ENCODE data around the gene SULT2B1.
"Not testable (repeated sequence)": the region's sequence is repeated elsewhere in the genome, so short reads cannot be mapped to it uniquely, and the experiment has no call there.

The SULT2B1 gene

GRCh38 chr19:48530066-48530720 is 21.8 kb upstream of the SULT2B1 start:
- no peak for TF ChIP-seq CTCF (IDR thresholded peaks at IDR 0.05; ENCODE audit: low read length)
- TF ChIP-seq EZH2phosphoT487 (IDR thresholded peaks at IDR 0.05; ENCODE audit: low read length) = no peak
- TF ChIP-seq EZH2 (optimal IDR thresholded peaks at IDR 0.05; ENCODE audit: low read depth, low read length) = no peak
- Histone ChIP-seq H3K9ac (ENCODE audit: low read length) (no peak overlapping the region), H3F3A (ENCODE audit: insufficient read depth, low read length) (no peaks in the 10 kb centered on the region), H3K79me2 (ENCODE audit: low read length) (no peaks in the 10 kb centered on the region), H3K4me3 (ENCODE audit: low read length) (no peak overlapping the region), H3K4me1 (ENCODE audit: low read length) (no peaks in the 10 kb centered on the region), H3K4me2 (ENCODE audit: low read depth, low read length) (no peak overlapping the region), H3K27me3 (replicated peaks; ENCODE audit: insufficient read depth, low read length) (peaks cover 95% of the 10 kb centered on the region), H3K27ac (ENCODE audit: low read length) (no peak overlapping the region), H3K36me3 (replicated peaks; ENCODE audit: insufficient read depth, low read length) (no peaks in the 10 kb centered on the region), H3K9me2 (replicated peaks; ENCODE audit: insufficient read depth, low read length) (no peaks in the 10 kb centered on the region), H4K20me1 (ENCODE audit: insufficient read depth, low read length) (no peaks in the 10 kb centered on the region), H2AFZ (ENCODE audit: low read length) (no peak overlapping the region), H3K9me3 (replicated peaks; ENCODE audit: insufficient read depth, low read length) (0 out of 2 replicates have a peak, but pooled peaks cover 4% of the 10 kb centered on the region)
- no peak for DNase-seq

- H3K36me3 ChIP-seq (replicated peaks; ENCODE audit: insufficient read depth, low read length) = no peaks in the 10 kb centered on the region
These were observed 21.2 kb upstream of the SULT2B1 start for GRCh38 chr19:48530770-48531169.

GRCh38 chr19:48533770-48534169 is 18.2 kb upstream of the SULT2B1 start:
- Histone ChIP-seq H2AFZ (ENCODE audit: low read length) (no peak overlapping the region), H3K27ac (ENCODE audit: low read length) (no peak overlapping the region), H3K9me3 (replicated peaks; ENCODE audit: insufficient read depth, low read length) (0 out of 2 replicates have a peak, but pooled peaks cover 4% of the 10 kb centered on the region), H3F3A (ENCODE audit: insufficient read depth, low read length) (no peaks in the 10 kb centered on the region), H3K4me1 (ENCODE audit: low read length) (no peaks in the 10 kb centered on the region), H3K9ac (ENCODE audit: low read length) (no peak overlapping the region), H3K79me2 (ENCODE audit: low read length) (no peaks in the 10 kb centered on the region), H3K4me2 (ENCODE audit: low read depth, low read length) (no peak overlapping the region), H3K4me3 (ENCODE audit: low read length) (no peak overlapping the region), H3K9me2 (replicated peaks; ENCODE audit: insufficient read depth, low read length) (no peaks in the 10 kb centered on the region), H4K20me1 (ENCODE audit: insufficient read depth, low read length) (no peaks in the 10 kb centered on the region), H3K36me3 (replicated peaks; ENCODE audit: insufficient read depth, low read length) (no peaks in the 10 kb centered on the region), H3K27me3 (replicated peaks; ENCODE audit: insufficient read depth, low read length) (peaks cover 86% of the 10 kb centered on the region)
- no peak for DNase-seq
- TF ChIP-seq EZH2phosphoT487 (IDR thresholded peaks at IDR 0.05; ENCODE audit: low read length) = no peak
- TF ChIP-seq EZH2 (optimal IDR thresholded peaks at IDR 0.05; ENCODE audit: low read depth, low read length) = no peak
- TF ChIP-seq CTCF (IDR thresholded peaks at IDR 0.05; ENCODE audit: low read length) = no peak

More at GRCh38 chr19:48530770-48531169, 21.2 kb upstream of the SULT2B1 start:
- Histone ChIP-seq H3K4me2 (ENCODE audit: low read depth, low read length) (no peak overlapping the region), H3K9me3 (replicated peaks; ENCODE audit: insufficient read depth, low read length) (0 out of 2 replicates have a peak, but pooled peaks cover 4% of the 10 kb centered on the region), H3K4me3 (ENCODE audit: low read length) (no peak overlapping the region), H3K9me2 (replicated peaks; ENCODE audit: insufficient read depth, low read length) (no peaks in the 10 kb centered on the region), H3K9ac (ENCODE audit: low read length) (no peak overlapping the region), H4K20me1 (ENCODE audit: insufficient read depth, low read length) (no peaks in the 10 kb centered on the region), H2AFZ (ENCODE audit: low read length) (no peak overlapping the region), H3F3A (ENCODE audit: insufficient read depth, low read length) (no peaks in the 10 kb centered on the region), H3K27ac (ENCODE audit: low read length) (no peak overlapping the region), H3K27me3 (replicated peaks; ENCODE audit: insufficient read depth, low read length) (peaks cover 91% of the 10 kb centered on the region), H3K4me1 (ENCODE audit: low read length) (no peaks in the 10 kb centered on the region), H3K79me2 (ENCODE audit: low read length) (no peaks in the 10 kb centered on the region)
- no peak for TF ChIP-seq EZH2phosphoT487 (IDR thresholded peaks at IDR 0.05; ENCODE audit: low read length)
- DNase-seq = no peak

GRCh38 chr19:48537541-48537940 is 14.4 kb upstream of the SULT2B1 start:
- Histone ChIP-seq H3K27ac (ENCODE audit: low read length) (no peak overlapping the region), H3K4me2 (ENCODE audit: low read depth, low read length) (no peak overlapping the region), H3K4me1 (ENCODE audit: low read length) (no peaks in the 10 kb centered on the region), H2AFZ (ENCODE audit: low read length) (no peak overlapping the region), H3K9me3 (replicated peaks; ENCODE audit: insufficient read depth, low read length) (no peaks in the 10 kb centered on the region), H3F3A (ENCODE audit: insufficient read depth, low read length) (no peaks in the 10 kb centered on the region), H3K27me3 (replicated peaks; ENCODE audit: insufficient read depth, low read length) (peaks cover 62% of the 10 kb centered on the region), H3K79me2 (ENCODE audit: low read length) (no peaks in the 10 kb centered on the region), H3K4me3 (ENCODE audit: low read length) (no peak overlapping the region), H3K9me2 (replicated peaks; ENCODE audit: insufficient read depth, low read length) (no peaks in the 10 kb centered on the region), H3K9ac (ENCODE audit: low read length) (no peak overlapping the region), H4K20me1 (ENCODE audit: insufficient read depth, low read length) (no peaks in the 10 kb centered on the region), H3K36me3 (replicated peaks; ENCODE audit: insufficient read depth, low read length) (no peaks in the 10 kb centered on the region)
- DNase-seq = no peak
- no peak for TF ChIP-seq EZH2 (optimal IDR thresholded peaks at IDR 0.05; ENCODE audit: low read depth, low read length)
- TF ChIP-seq EZH2phosphoT487 (IDR thresholded peaks at IDR 0.05; ENCODE audit: low read length) = no peak
- TF ChIP-seq CTCF (IDR thresholded peaks at IDR 0.05; ENCODE audit: low read length) = no peak

- H2AFZ ChIP-seq (ENCODE audit: low read length); H3K4me2 ChIP-seq (ENCODE audit: low read depth, low read length); H3K9me3 ChIP-seq (replicated peaks; ENCODE audit: insufficient read depth, low read length); H3K4me1 ChIP-seq (ENCODE audit: low read length); H3K79me2 ChIP-seq (ENCODE audit: low read length); H3K9ac ChIP-seq (ENCODE audit: low read length); H3K27ac ChIP-seq (ENCODE audit: low read length); H3K36me3 ChIP-seq (replicated peaks; ENCODE audit: insufficient read depth, low read length); H3K4me3 ChIP-seq (ENCODE audit: low read length); H3K9me2 ChIP-seq (replicated peaks; ENCODE audit: insufficient read depth, low read length); DNase-seq; H4K20me1 ChIP-seq (ENCODE audit: insufficient read depth, low read length); H3F3A ChIP-seq (ENCODE audit: insufficient read depth, low read length): not testable (repeated sequence)
- peaks cover 57% of the 10 kb centered on the region for H3K27me3 ChIP-seq (replicated peaks; ENCODE audit: insufficient read depth, low read length)
These were observed 13.9 kb upstream of the SULT2B1 start for GRCh38 chr19:48538057-48538456.
